ENCODE measurements around the gene RWDD4. TPM values are rescaled to one million over a fixed set of nuclear protein-coding genes. Genes with fewer than 3 reads are reported as not detected.

Gene RWDD4
- total RNA-seq, 4 donors from 2014 or later, result 16.3 to 19.7 (median 18.1) TPM

GRCh38 chr4:183596067-183596757, 62.8 kb downstream of the RWDD4 start:
- ATAC-seq (ENCODE audit: low FRiP score), result no peak
- DNase-seq (ENCODE audit: low spot score), result no peak
- no peak for TF ChIP-seq CTCF (IDR thresholded peaks at IDR 0.05)

DNA sequence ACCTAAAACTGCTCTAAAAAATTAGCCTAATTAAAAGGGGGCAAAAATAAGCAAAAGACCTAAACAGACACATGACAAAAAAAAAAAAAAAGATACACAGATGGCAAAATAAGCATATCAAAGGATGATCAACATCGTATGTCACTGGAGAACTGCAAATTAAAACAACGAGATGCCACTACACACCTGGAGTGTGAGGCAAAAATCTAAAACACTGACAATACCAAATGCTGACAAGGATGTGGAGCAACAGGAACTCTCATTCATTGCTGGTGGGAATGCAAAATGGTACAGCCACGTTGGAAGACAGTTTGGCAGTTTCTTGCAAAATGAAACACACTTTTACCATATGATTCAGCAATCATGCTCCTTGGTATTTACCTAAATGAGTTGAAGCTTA, 64.2 kb downstream of the RWDD4 start:
- no peak for TF ChIP-seq CTCF (IDR thresholded peaks at IDR 0.05)
- DNase-seq (ENCODE audit: low spot score) (no peak), ATAC-seq (ENCODE audit: low FRiP score) (no peak)

DNA sequence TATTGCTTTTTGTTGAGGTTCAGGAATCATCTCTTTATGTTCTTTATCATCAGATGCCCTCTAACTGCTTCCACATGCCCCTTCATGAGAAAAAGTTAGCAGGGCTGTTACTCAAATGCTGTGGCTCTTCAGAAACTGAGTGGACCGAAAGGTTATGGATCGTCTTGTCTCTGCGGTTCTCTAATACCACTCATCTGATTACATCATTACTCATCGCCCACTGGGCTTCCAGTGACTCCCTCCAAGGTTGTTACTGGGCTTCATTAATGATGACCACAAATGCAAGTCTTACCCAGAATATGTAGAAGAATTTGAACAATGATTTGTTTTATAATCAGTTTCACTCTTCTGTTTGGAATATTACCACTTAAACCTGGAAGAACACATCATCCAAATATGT, 67.7 kb downstream of the RWDD4 start:
- DNase-seq (ENCODE audit: low spot score), result no peak
- TF ChIP-seq CTCF (IDR thresholded peaks at IDR 0.05), result no peak

More for the DNA sequence above, 67.7 kb downstream of the RWDD4 start:
- ATAC-seq (ENCODE audit: low FRiP score), result no peak

Small RNA genes within 50 kb of the gene (small RNA-seq; reads per million reads assigned to genes)
- gene RNU6-1053P, result not detected
- not detected for gene RNU6-335P
- not detected for gene RNU6-479P

Other genes starting within 250 kb of the RWDD4 start
- gene CDKN2AIP, start 214.5 kb downstream of the RWDD4 start, total RNA-seq, result 10 to 100 TPM; 16.1 to 25.2 (median 20.1) TPM
- gene ING2, start 154.1 kb downstream of the RWDD4 start, total RNA-seq, result 10 to 100 TPM; 11.5 to 28.5 (median 13.9) TPM
- gene TRAPPC11, start 108 bp upstream of the RWDD4 start, total RNA-seq, result 10 to 100 TPM; 31.1 to 76.9 (median 42.1) TPM
- gene STOX2, start 246.1 kb upstream of the RWDD4 start, total RNA-seq, result 10 to 100 TPM in 1 of 4 donors, 1 to 10 TPM in 3; 1.3 to 20.8 (median 4.7) TPM